ENCODE data around the gene MAGI2.
"Not testable (repeated sequence)": the region's sequence is repeated elsewhere in the genome, so short reads cannot be mapped to it uniquely, and the experiment has no call there.

The MAGI2 gene

GRCh38 chr7:78002715-78003114, 1450.8 kb downstream of the MAGI2 start:
- DNase-seq (ENCODE audit: low read depth in 2 of 2), result no peak

DNA sequence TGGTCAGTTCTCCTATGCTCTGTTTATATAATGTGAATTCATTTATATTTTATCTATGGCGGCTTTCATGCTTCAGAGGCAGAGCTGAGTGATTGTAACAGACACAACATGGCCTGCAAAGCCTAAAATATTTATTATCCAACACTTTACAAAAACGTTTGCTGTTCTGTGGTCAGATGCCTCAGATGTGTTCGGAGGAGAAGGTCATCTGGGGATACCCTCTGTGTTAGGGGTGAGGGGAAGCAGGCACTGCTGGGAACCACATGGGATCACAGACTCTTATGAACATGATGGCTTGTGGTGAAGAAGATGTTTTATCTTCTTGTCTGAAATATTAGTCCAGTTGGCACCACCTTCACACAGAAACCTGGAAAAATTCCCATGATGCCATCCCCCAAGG, 1451.4 kb downstream of the MAGI2 start:
- no peak for DNase-seq (ENCODE audit: low read depth in 2 of 2)

- not testable (repeated sequence) for DNase-seq (ENCODE audit: low read depth in 2 of 2)
Measured at GRCh38 chr7:77999168-77999567, 1454.3 kb downstream of the MAGI2 start.

- DNase-seq (ENCODE audit: low read depth in 2 of 2), result no peak
Measured at GRCh38 chr7:77995717-77996116, 1457.8 kb downstream of the MAGI2 start.

DNA sequence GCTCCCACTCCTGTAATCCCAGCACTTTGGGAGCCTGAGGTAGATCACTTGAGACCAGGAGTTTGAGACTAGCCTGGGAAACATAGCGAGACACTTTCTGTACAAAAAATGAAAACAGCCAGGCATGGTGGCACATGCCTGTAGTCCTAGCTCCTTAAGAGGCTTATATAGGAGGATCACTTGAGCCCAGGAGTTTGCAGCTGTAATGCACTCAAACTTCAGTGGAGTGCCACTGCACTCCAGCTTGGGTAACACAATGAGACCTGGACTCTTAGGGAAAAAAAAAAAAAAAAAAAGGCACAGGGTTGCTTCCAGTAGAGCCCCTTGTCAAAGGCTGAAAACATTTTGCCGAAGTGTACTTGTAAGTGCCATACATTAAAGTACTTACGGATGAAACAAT, 1459.6 kb downstream of the MAGI2 start:
- no peak for DNase-seq (ENCODE audit: low read depth in 2 of 2)

- no peak for DNase-seq (ENCODE audit: low read depth in 2 of 2)
Measured at GRCh38 chr7:77991656-77992055, 1461.8 kb downstream of the MAGI2 start.

DNA sequence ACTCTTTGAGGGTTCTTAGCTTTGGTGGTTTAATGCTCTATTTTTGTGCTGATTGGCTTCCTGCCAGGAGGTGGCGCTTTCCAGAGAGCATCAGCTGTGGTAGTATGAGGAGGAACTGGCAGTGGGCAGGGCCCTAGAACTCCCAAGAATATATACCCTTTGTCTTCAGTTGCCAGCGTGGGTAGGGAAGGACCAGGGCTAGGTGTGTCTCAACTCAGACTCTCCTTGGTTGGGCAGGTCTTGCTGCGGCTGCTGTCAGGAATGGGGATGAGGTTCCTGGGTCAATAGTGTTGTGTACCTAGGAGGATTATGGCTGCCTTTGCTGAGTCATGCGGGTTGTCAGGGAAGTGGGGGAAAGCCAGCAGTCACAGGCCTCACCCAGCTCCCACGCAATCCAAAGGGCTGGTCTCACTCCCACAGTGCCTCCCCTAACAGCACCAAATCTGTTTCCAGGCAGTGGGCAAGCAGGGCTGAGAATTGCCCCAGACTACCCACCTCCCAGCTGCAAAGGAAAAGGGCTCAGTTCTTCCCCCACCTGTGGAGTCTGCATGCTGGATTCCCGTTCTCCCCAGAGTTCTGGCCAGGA, 1463.4 kb downstream of the MAGI2 start:
- no peak for DNase-seq (ENCODE audit: low read depth in 2 of 2)

GRCh38 chr7:77985974-77986339, 1467.5 kb downstream of the MAGI2 start:
- DNase-seq (ENCODE audit: low read depth in 2 of 2), result no peak

DNA sequence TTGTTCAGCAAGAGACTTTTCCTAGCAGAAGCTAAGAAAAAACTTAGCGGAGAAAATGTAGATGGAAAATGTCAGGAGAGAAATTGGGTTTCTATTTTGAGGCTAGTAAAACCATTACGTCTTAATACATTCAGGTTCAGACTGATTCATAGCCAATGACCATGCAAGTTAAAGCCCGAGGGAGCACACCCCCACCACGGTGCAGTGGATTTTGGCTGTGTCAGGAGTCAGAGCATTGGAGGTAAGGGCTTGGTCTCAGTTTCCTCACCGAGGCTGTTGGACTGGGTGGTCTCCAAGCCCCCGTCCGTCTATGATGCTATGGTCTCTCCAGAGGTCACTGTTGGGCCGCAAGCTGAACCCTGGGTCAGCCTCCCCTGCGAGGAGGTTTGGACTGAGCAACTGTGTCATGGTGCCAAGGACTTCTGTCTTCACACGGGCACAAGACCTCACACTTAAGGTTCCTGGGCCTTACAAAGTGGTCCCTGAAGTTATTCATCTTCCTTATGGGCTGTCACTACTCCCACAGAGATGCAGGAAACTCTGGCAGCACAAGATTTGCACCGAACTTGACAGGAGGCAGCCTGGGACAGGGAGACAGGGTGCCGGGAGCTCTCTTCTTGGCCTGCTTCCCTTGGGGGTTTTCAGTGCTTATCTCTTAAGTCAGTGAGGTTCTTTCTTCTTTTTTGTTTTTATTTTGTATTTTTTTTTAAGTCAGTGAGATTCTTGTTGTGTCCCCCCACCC, 1468.1 kb downstream of the MAGI2 start:
- DNase-seq (ENCODE audit: low read depth in 2 of 2), result no peak

GRCh38 chr7:77983973-77984372, 1469.5 kb downstream of the MAGI2 start:
- DNase-seq (ENCODE audit: low read depth in 2 of 2), result no peak

DNA sequence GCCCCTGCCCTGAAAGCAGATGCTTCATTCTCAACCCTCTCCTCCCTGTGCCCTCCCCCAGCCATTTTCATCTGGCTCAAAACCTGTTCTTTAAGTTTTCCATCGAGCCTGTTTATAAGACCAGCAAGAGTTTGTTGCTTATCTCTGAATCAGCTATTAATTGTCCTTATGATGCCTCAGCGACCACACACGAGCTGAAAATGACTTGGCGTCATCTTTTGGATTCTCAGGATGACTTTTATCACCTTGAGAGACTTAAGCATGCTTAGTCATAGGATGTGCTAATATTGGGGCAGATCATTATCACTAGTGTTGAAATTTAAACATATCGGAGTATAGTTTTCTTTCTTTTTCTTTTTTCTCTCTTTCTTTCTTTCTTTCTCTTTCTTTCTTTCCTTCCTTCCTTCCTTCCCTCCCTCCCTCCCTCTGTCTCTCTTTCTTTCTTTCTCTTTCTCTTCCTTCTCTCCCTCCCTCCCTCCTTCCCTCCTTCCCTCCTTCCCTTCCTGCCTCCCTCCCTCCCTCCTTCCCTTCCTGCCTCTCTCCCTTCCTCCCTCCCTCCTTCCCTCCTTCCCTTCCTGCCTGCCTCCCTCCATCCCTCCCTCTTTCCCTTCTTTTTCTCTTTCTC, 1470.4 kb downstream of the MAGI2 start:
- no peak for DNase-seq (ENCODE audit: low read depth in 2 of 2)

- no peak for DNase-seq (ENCODE audit: low read depth in 2 of 2)
Measured at GRCh38 chr7:77980087-77980713, 1473.3 kb downstream of the MAGI2 start.

DNA sequence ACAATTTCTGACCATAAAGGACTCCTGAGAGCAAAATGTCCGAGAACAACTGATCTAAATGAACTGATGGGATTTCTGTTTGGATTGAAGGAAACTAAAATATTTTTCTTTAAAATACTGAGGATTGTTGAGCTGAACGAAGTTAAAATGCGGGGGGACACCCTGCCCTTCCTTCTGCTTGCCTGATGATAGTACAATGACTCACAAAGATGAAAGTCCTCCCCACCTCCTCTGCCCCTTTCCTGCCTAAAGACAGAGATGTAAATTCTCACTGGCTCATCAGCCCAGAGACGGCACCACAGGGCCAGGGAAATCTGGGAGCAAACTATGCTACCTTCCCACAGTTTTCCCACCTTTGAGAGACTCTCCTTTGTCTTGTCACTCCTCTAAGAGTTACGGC, 1474.2 kb downstream of the MAGI2 start:
- no peak for DNase-seq (ENCODE audit: low read depth in 2 of 2)

DNA sequence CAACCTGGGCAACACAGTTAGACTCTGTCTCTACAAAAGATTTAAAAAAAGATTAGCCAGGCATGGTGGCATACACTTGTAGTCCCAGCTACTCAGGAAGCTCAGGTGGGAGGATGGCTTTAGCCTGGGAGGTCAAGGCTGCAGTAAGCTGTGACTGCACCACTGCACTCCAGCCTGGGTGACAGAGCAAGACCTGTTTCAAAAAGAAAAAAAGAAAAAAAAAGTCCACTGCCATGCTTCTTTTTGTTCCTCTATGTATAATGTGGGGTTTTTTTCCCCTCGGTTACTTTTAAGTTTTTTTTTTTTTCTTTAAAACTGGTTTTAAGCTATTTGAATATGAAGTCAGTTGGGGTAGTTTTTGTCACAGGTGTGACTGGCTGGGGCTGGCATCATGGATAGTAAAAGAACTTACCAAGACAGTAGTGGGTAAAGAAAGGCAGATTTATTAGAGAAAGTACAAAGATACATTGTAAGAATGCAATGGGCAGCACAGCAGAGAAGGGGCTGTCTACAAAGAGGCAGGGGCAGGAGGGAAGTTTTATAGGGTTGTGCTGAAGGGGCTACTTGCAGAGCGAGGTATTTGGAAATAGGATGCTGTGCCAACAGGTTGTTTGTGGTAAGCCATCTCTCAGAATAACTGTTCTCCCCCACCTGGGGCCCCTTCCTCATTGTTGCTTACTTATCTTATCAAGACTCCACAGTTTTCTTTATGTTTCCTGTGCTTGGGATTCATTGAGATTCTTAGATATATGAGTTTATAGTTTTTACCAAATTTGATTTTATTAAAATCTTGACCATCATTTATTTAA, 1477.6 kb downstream of the MAGI2 start:
- no peak for DNase-seq (ENCODE audit: low read depth in 2 of 2)

DNA sequence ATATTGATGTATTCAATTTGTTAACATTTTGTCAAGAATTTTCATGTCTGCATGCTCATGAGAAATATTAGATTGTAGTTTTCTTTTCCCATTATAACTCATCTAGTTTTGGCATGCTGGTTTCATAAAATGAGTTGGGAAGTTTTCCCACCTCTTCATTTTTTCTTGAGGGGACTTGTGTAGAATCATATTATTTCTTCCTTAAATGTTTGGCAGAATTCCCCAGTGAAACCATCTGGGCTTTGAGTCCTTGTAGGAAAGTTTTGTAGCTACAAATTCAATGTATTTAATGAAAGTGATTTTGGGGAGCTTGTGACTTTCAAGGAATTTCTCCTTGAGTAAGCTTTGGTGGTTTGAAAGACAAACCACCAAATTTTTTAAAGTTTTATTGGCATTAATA, 1481.7 kb downstream of the MAGI2 start:
- no peak for DNase-seq (ENCODE audit: low read depth in 2 of 2)

- DNase-seq (ENCODE audit: low read depth in 2 of 2), result no peak
Measured at GRCh38 chr7:77967429-77967828, 1486.0 kb downstream of the MAGI2 start.
